Muscle layer of duodenum (tissue), 2 donors: ENCODE results near the gene CACNA2D3.

Experiments used
- H3K27ac ChIP-seq: one replicate; pipeline ENCODE4 v1.7.0; 2013; ENCODE audit warnings: mild to moderate bottlenecking, low read length
- H3K27me3 ChIP-seq: one replicate; pipeline ENCODE4 v1.7.0; 2013; ENCODE audit warnings: low read depth, mild to moderate bottlenecking, control low read depth, low read length
- H3K36me3 ChIP-seq, 2 donors: one replicate each; pipeline ENCODE4 v1.7.0; 2013; ENCODE audit warnings: low read length in 2 of 2, control low read depth in 1 of 2, mild to moderate bottlenecking in 1 of 2; ENCODE audit not compliant: insufficient read depth in 2 of 2, control insufficient read depth in 1 of 2
- H3K4me1 ChIP-seq, 2 donors: one replicate each; pipeline ENCODE4 v1.7.0; 2013; ENCODE audit warnings: low read length in 2 of 2, mild to moderate bottlenecking in 2 of 2, control low read depth in 1 of 2, moderate library complexity in 1 of 2; ENCODE audit not compliant: insufficient read depth in 2 of 2, control insufficient read depth in 1 of 2
- H3K4me3 ChIP-seq, 2 donors: one replicate each; pipeline ENCODE4 v1.7.0; 2013; ENCODE audit warnings: low read length in 2 of 2, low read depth in 1 of 2, mild to moderate bottlenecking in 1 of 2
- H3K9me3 ChIP-seq, 2 donors: one replicate each; pipeline ENCODE4 v1.7.0; 2013; ENCODE audit warnings: low read length in 2 of 2, control low read depth in 1 of 2, mild to moderate bottlenecking in 1 of 2; ENCODE audit not compliant: control insufficient read depth in 1 of 2
- donor health status: healthy.

CACNA2D3 gene

GRCh38 chr3:54257125-54257720, 134.9 kb downstream of the CACNA2D3 start:
- no peaks in the 10 kb centered on the region for H3K36me3 ChIP-seq
- no peaks in the 10 kb centered on the region for H3K4me1 ChIP-seq
- H3K9me3 ChIP-seq, result no peaks in the 10 kb centered on the region
- H3K27me3 ChIP-seq, result no peaks in the 10 kb centered on the region
- H3K4me3 ChIP-seq, result no peak overlapping the region
- no peak overlapping the region for H3K27ac ChIP-seq

GRCh38 chr3:54259636-54260035, 137.3 kb downstream of the CACNA2D3 start:
- Histone ChIP-seq H3K9me3 (no peaks in the 10 kb centered on the region), H3K27ac (no peak overlapping the region), H3K4me3 (no peak overlapping the region), H3K4me1 (no peaks in the 10 kb centered on the region), H3K36me3 (no peaks in the 10 kb centered on the region), H3K27me3 (no peaks in the 10 kb centered on the region)

GRCh38 chr3:54261141-54261540, 138.8 kb downstream of the CACNA2D3 start:
- no peaks in the 10 kb centered on the region for H3K36me3 ChIP-seq
- no peaks in the 10 kb centered on the region for H3K9me3 ChIP-seq
- no peak overlapping the region for H3K27ac ChIP-seq
- H3K27me3 ChIP-seq, result no peaks in the 10 kb centered on the region
- H3K4me3 ChIP-seq, result no peak overlapping the region
- no peaks in the 10 kb centered on the region for H3K4me1 ChIP-seq

DNA sequence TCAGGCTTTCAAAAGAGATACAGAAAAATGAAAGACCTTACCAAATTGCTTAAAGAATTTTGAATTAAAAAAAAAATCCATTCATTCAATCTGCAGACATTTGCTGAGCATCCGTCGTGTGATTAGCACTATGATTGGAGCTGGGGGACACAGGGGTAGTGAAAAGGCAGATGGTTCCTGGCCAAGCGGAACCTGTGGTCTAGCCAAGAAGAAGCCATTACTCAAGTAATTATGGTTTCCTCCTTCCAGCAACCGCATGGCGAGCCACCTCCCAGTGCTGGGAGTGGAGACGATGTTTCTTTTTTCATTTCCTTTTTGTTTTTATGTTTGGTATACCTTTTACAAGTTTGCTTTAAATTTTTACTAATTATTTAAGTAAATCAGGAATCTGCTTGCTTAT, 140.2 kb downstream of the CACNA2D3 start:
- Histone ChIP-seq H3K9me3 (no peaks in the 10 kb centered on the region), H3K4me1 (no peaks in the 10 kb centered on the region), H3K27ac (no peak overlapping the region), H3K27me3 (no peaks in the 10 kb centered on the region), H3K4me3 (no peak overlapping the region), H3K36me3 (no peaks in the 10 kb centered on the region)

- H3K4me3 ChIP-seq, result no peak overlapping the region
- H3K27me3 ChIP-seq, result no peaks in the 10 kb centered on the region
- H3K27ac ChIP-seq, result no peak overlapping the region
- H3K9me3 ChIP-seq, result no peaks in the 10 kb centered on the region
- H3K36me3 ChIP-seq, result no peaks in the 10 kb centered on the region
- H3K4me1 ChIP-seq, result no peaks in the 10 kb centered on the region
Measured at GRCh38 chr3:54262946-54263345, 140.6 kb downstream of the CACNA2D3 start.

DNA sequence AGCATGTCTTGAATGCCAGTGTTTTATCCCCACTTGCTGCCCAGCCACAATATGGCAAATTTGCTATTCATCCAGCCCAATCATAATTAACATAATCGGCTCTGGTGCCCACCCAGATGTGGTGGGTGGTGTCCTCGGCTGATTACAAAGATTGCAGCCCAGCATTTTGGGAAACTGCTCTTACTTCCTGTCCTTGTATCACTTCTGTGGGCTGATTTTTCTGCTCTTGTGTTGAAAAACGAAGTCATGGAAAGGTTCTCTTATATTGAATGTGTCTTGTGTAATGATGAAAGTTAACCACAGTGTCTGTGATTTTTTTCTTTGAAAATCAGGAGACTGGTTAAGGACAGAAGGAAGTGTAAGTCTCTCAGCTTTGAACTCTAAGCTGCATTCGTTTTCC, 141.7 kb downstream of the CACNA2D3 start:
- no peak overlapping the region for H3K4me3 ChIP-seq
- no peaks in the 10 kb centered on the region for H3K36me3 ChIP-seq
- H3K27me3 ChIP-seq, result no peaks in the 10 kb centered on the region
- no peak overlapping the region for H3K27ac ChIP-seq
- no peaks in the 10 kb centered on the region for H3K9me3 ChIP-seq
- no peaks in the 10 kb centered on the region for H3K4me1 ChIP-seq

GRCh38 chr3:54270816-54271526, 148.6 kb downstream of the CACNA2D3 start:
- Histone ChIP-seq H3K4me3 (no peak overlapping the region), H3K36me3 (no peaks in the 10 kb centered on the region), H3K4me1 (no peaks in the 10 kb centered on the region), H3K9me3 (no peaks in the 10 kb centered on the region), H3K27me3 (no peaks in the 10 kb centered on the region), H3K27ac (no peak overlapping the region)

GRCh38 chr3:54273791-54274190, 151.4 kb downstream of the CACNA2D3 start:
- Histone ChIP-seq H3K36me3 (no peaks in the 10 kb centered on the region), H3K4me1 (no peaks in the 10 kb centered on the region), H3K4me3 (no peak overlapping the region), H3K9me3 (peaks cover 0 to 3% of the 10 kb centered on the region in 2 donors), H3K27me3 (no peaks in the 10 kb centered on the region), H3K27ac (no peak overlapping the region)

DNA sequence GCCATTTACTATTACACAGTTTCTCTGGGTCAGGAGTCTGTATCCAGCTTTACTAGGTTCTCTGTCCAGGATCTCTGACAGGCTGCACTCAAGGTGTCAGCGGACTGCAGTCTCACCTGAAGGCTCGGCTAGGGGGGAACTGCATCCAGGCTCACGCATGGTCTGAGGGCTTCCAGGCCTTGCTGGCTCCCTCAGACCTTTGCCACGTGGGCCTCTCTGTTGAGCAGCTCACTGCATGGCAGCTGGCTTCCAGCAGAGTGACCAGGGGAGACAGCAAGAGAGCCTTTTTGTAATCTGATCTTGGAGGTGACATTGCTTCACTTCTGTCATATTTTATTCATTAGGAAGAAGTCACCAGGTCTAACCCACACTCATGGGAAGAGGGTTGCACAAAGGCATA, 152.3 kb downstream of the CACNA2D3 start:
- H3K27me3 ChIP-seq, result no peaks in the 10 kb centered on the region
- H3K27ac ChIP-seq, result no peak overlapping the region
- no peaks in the 10 kb centered on the region for H3K4me1 ChIP-seq
- H3K9me3 ChIP-seq, result peaks cover 0 to 3% of the 10 kb centered on the region in 2 donors
- H3K4me3 ChIP-seq, result no peak overlapping the region
- H3K36me3 ChIP-seq, result no peaks in the 10 kb centered on the region

DNA sequence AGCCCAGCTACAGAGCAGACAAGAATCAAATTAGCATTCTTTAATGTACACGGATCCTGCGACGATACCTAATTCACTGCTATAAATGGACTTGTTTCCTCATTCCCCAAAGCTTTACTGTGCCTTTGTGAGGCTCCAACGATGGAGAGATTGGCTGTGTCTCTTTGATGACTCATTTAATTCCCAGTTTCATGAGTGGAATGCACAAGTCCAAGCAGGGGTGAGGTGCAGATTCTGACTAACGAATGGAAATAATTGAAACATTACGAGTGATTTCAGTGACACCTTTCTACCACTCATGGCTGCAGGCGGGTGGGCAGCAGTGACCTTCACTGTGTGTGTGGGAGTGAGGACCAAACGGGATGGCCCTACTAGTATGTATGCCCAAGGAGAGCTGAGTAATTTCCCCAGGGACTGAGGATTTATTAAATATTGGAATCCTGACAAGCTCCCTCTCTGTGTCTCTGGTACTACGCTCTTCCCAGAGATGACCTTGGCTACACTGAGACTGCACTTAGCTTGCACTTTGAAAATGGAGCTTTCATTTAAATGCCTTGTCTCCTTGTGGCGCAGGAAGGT, 156.7 kb downstream of the CACNA2D3 start:
- Histone ChIP-seq H3K27me3 (no peaks in the 10 kb centered on the region), H3K36me3 (no peaks in the 10 kb centered on the region), H3K4me1 (no peaks in the 10 kb centered on the region), H3K9me3 (peaks cover 0 to 3% of the 10 kb centered on the region in 2 donors), H3K27ac (no peak overlapping the region), H3K4me3 (no peak overlapping the region)

GRCh38 chr3:54283470-54283869, 161.1 kb downstream of the CACNA2D3 start:
- Histone ChIP-seq H3K4me3 (no peak overlapping the region), H3K27me3 (no peaks in the 10 kb centered on the region), H3K36me3 (no peaks in the 10 kb centered on the region), H3K27ac (no peak overlapping the region), H3K4me1 (no peaks in the 10 kb centered on the region), H3K9me3 (no peaks in the 10 kb centered on the region)
